Mucosa of descending colon (tissue), 3 donors: Measurements from ENCODE around the gene ANO6. TPM values are rescaled to one million over a fixed set of nuclear protein-coding genes. Genes with fewer than 3 reads are reported as not detected.

Experiments used
- ATAC-seq: fragments of 200-7000 bp; cut with Tn5 transposase; one replicate; pipeline ENCODE4 v1.9.1; 2020; ENCODE audit warnings: mild to moderate bottlenecking, moderate library complexity
- DNase-seq, 3 donors: peaks; one replicate each; pipeline ENCODE4 v3.0.0-alpha.2; 2020
- H3K36me3 ChIP-seq: fragments of 200-600 bp; one replicate; pipeline ENCODE4 v1.8.0; 2021; ENCODE audit warnings: low read depth, mild to moderate bottlenecking
- H3K4me1 ChIP-seq: fragments of 200-600 bp; one replicate; pipeline ENCODE4 v1.8.0; 2021; ENCODE audit warnings: low read depth, mild to moderate bottlenecking
- H3K4me3 ChIP-seq: fragments of 200-600 bp; one replicate; pipeline ENCODE4 v1.8.0; 2021; ENCODE audit warnings: mild to moderate bottlenecking
- H3K9me3 ChIP-seq: fragments of 200-600 bp; one replicate; pipeline ENCODE4 v1.8.0; 2021; ENCODE audit warnings: mild to moderate bottlenecking
- CTCF ChIP-seq: fragments of 200-600 bp; IDR thresholded peaks from one replicate; pipeline ENCODE4 v1.8.0; 2022; ENCODE audit warnings: antibody characterized with exemption, mild to moderate bottlenecking
- intact Hi-C, 2 donors: fragments of 100-400 bp; cut with DNase I in 1 of 2; cut with micrococcal nuclease in 1 of 2; formaldehyde crosslinking; loops; one replicate each; pipeline versions ENCODE4 v1.11.0 to v1.11.1; 2022; cut with DNase I, micrococcal nuclease
- total RNA-seq, 3 donors: library from RNA; stranded (reverse); fragmentation: NEBNext Ultra II Directional in 2 of 3; extraction: Animal tissue kit (Norgen Biotek cat#: 25700) in 2 of 3; gene quantifications; one replicate each; pipeline versions ENCODE4 v1.2.1 to v1.2.4, GENCODE V29; 2021 to 2023
- donor health status: DM: no; HTN: no; CAD: no; lungs with moderate emphysema.
- donor health status: DM: no; HTN: no; CAD: no.
- donor health status: DM: no; HTN: yes; CAD: no.

The ANO6 gene
- total RNA-seq, 3 donors from 2014 or later, result 7.8 to 65.8 (median 15.2) TPM

- no peak for TF ChIP-seq CTCF
- H3K36me3 ChIP-seq, result no peaks in the 10 kb centered on the region
- ATAC-seq (no peak), DNase-seq (no peak)
- H3K4me3 ChIP-seq, result no peak overlapping the region
- no peaks in the 10 kb centered on the region for H3K4me1 ChIP-seq
- no peaks in the 10 kb centered on the region for H3K9me3 ChIP-seq
- intact Hi-C loops, result no loop called here
Measured at GRCh38 chr12:45462506-45462905, 246.6 kb downstream of the ANO6 start.

GRCh38 chr12:45464699-45465098, 248.8 kb downstream of the ANO6 start:
- no peaks in the 10 kb centered on the region for H3K36me3 ChIP-seq
- ATAC-seq, result no peak
- intact Hi-C loops, result no loop called here
- TF ChIP-seq CTCF, result no peak
- H3K9me3 ChIP-seq, result no peaks in the 10 kb centered on the region
- no peaks in the 10 kb centered on the region for H3K4me1 ChIP-seq
- no peak overlapping the region for H3K4me3 ChIP-seq
- no peak for DNase-seq

- no peak overlapping the region for H3K4me3 ChIP-seq
- intact Hi-C loops, result no loop called here
- no peaks in the 10 kb centered on the region for H3K36me3 ChIP-seq
- ATAC-seq (no peak), DNase-seq (no peak)
- no peak for TF ChIP-seq CTCF
- H3K4me1 ChIP-seq, result no peaks in the 10 kb centered on the region
- H3K9me3 ChIP-seq, result no peaks in the 10 kb centered on the region
Measured at GRCh38 chr12:45468751-45469615, 253.1 kb downstream of the ANO6 start.

- Histone ChIP-seq H3K4me1 (no peaks in the 10 kb centered on the region), H3K9me3 (no peaks in the 10 kb centered on the region), H3K4me3 (no peak overlapping the region), H3K36me3 (no peaks in the 10 kb centered on the region)
- ATAC-seq (no peak), DNase-seq (no peak)
- no peak for TF ChIP-seq CTCF
- intact Hi-C loops, result no loop called here
Measured at GRCh38 chr12:45469902-45470301, 254.0 kb downstream of the ANO6 start.

GRCh38 chr12:45473636-45474035, 257.7 kb downstream of the ANO6 start:
- no peak for TF ChIP-seq CTCF
- ATAC-seq (no peak), DNase-seq (no peak)
- intact Hi-C loops, result no loop called here
- no peaks in the 10 kb centered on the region for H3K4me1 ChIP-seq
- H3K36me3 ChIP-seq, result no peaks in the 10 kb centered on the region
- no peak overlapping the region for H3K4me3 ChIP-seq
- no peaks in the 10 kb centered on the region for H3K9me3 ChIP-seq
